Stimulated activated CD4-positive, alpha-beta T cell treated with anti-CD3 and anti-CD28 coated beads, TNF-alpha, amount 100 ng/mL, for 48 hours (primary cell): Measurements from ENCODE around the gene CTNNBL1.

Source experiments
- DNase-seq, 3 donors: peaks; one replicate each; pipeline ENCODE4 v3.0.0-alpha.2; 2020; ENCODE audit warnings: low read depth in 3 of 3

CTNNBL1 gene

DNA sequence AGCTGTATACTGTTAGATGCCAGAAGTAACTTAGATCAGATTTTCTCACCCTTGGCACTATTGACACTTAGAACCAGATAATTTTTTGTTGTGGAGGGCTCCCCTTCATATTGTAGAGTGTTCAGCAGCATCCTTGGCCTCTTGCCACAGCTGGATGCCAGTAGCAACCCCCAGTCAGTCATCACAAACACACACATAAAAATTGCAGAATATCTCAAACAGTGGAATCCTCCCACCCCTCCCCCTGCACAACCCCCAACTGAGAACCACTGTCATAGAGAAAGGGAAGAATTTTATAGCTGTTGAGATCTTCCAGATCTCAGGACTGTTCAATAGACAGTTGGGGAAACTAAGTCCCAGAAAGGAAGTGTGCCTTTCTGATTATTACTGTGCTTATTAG, 127.9 kb downstream of the CTNNBL1 start:
- DNase-seq, result no peak

GRCh38 chr20:37822141-37822601, 128.3 kb downstream of the CTNNBL1 start:
- DNase-seq, result no peak

GRCh38 chr20:37823296-37823980, 129.6 kb downstream of the CTNNBL1 start:
- no peak for DNase-seq

GRCh38 chr20:37827605-37828004, 133.8 kb downstream of the CTNNBL1 start:
- no peak for DNase-seq

GRCh38 chr20:37828684-37829083, 134.9 kb downstream of the CTNNBL1 start:
- no peak for DNase-seq

GRCh38 chr20:37829128-37829527, 135.3 kb downstream of the CTNNBL1 start:
- no peak for DNase-seq

DNA sequence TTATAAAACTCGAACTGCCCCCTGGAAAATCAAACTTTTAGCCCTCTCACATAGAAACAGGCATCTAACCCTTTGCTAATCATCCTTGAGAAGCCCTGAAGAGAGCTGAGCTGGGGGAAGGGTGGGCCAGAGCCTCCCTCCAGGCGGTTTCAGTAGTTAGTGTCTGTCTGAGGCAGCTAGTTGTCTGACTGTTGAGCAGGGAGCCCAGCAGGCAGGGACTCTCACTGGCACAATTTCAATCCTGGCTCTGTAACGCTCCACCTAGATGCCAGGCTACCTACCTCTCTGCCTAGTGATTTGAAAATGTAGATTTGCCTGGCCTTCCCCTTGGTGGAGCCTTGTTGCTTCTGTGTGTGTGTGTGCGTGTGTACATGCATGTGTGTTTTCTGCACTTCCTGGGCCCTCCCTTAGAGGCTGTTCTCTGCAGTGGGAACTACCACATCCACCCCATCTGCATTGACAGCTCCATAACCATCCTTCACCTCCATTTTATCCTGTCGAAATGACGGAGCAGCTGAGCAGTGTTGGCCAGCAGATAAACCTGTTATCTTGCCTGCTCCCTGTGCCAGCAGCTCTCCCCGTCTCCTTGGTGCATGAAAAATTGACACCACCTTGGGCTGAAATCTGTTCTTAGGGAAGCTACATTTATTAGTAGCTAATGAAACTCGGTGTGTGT, 139.5 kb downstream of the CTNNBL1 start:
- no peak for DNase-seq

- DNase-seq, result no peak
Observed at GRCh38 chr20:37836926-37837325, 143.1 kb downstream of the CTNNBL1 start.

DNA sequence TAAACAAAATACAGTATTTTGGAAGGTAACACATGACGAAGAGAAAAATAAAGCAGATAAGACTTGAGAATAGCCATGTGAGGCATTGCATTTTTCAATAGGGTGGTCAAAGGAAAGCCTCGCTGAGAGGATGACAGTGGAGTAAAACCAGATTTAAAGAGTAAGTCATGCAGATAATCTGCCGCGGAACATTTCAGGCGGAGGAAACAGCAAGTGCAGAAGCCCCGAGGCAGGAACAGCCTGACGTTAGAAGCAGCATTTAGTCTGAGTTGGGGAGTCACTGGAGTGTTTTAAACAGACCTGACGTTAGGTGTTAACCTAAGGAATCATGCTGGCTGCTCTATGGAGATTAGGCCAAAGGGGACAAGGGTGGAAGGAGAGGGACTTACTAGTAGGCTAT, 144.1 kb downstream of the CTNNBL1 start:
- no peak for DNase-seq

DNA sequence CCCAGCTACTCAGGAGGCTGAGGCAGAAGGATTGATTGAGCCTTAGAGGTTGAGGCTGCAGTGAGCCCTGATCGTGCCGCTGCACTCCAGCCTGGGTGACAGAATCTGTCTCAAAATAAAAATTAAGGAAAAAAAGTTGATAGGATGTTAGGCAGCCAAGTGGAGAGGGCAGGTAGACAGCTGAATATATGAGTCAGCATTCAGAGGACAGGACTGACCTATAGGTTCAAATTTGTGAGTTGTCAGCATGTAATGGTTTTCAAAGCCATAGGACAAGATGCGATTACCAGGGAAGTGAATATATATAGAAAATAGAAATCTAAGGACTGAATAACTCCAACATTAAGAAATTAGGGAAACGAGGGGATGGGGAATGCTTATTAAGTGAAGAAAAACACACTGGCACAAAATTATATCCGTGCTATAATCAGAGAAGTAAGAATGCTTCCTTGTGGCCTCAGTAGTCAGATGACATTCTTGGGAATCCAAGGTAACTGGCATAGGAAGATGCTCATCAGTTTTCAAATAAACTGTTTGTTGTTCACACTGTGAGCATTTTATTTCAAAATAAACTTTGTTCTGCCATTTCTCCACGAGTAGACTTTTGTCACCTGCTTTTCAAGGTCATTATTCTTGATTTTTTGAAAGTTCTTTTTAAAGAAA, 145.1 kb downstream of the CTNNBL1 start:
- no peak for DNase-seq

GRCh38 chr20:37839432-37839827, 145.6 kb downstream of the CTNNBL1 start:
- DNase-seq, result no peak

- DNase-seq, result no peak
Observed at GRCh38 chr20:37839955-37840354, 146.1 kb downstream of the CTNNBL1 start.

DNA sequence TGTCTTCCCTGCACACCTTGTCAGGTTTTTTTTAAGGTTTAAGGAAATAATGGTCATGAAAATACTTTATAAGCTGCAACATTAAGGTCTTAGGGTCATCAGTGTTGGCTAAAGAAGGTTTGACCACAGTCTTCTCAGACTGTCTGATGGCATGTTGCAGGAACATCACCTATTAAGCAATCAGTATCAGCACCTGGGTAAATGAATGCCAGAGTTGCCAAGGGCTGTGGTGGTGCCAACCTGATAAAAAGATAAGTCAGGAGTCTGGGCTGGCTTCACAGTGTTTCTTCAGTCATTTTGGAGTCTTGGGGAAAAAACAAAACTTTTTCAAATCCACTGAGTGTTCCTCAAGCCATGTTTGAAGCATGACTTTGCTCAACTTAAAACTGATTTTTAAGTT, 147.6 kb downstream of the CTNNBL1 start:
- DNase-seq, result no peak

GRCh38 chr20:37841971-37842370, 148.1 kb downstream of the CTNNBL1 start:
- no peak for DNase-seq

DNA sequence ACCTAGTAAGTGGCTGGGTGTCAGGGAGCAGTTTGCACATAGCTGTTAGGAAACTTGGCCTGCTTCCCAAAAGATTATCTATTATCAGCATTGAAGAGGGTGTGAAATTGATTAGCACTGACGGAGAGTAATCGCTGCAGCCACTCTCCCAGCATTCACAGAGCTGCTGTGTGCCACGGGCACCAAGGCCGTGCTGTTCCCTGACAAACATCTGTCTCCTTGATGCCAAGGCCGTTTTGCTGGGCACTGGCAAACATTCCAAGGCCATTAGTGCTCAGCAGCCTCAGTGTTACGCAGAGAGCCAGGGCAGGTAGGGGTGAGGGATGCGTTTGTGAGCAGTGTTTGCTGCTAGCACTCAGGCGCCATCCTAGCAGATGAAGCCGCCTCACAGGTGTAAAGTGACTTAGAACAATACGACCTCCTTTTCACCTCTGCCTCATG, 151.4 kb downstream of the CTNNBL1 start:
- DNase-seq, result no peak

DNA sequence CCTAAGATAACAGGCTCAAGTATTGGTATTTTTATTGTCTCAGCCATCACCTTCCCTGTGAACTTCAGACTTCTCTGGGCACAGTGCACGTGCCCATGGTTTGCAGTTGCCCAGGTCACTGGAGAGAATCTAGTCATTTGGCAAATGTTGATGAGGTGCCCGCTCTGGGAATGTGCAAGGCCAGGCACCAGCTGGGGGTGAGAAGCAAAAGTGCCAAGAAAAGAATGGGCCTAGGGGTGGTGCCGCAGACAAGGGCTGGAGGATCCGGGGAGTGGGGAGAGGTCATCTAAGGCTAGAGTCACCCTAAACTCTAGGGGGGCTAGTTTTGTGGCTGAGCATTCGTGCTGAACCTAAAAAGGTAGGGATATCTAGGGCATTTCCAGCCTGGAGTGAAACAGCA, 152.0 kb downstream of the CTNNBL1 start:
- no peak for DNase-seq

GRCh38 chr20:37846573-37846972, 152.7 kb downstream of the CTNNBL1 start:
- DNase-seq, result no peak

- no peak for DNase-seq
Observed at GRCh38 chr20:37848706-37849105, 154.9 kb downstream of the CTNNBL1 start.

GRCh38 chr20:37849156-37849555, 155.3 kb downstream of the CTNNBL1 start:
- DNase-seq, result no peak

- no peak for DNase-seq
Observed at GRCh38 chr20:37849566-37849965, 155.7 kb downstream of the CTNNBL1 start.

GRCh38 chr20:37850036-37850592, 156.3 kb downstream of the CTNNBL1 start:
- DNase-seq, result no peak

DNA sequence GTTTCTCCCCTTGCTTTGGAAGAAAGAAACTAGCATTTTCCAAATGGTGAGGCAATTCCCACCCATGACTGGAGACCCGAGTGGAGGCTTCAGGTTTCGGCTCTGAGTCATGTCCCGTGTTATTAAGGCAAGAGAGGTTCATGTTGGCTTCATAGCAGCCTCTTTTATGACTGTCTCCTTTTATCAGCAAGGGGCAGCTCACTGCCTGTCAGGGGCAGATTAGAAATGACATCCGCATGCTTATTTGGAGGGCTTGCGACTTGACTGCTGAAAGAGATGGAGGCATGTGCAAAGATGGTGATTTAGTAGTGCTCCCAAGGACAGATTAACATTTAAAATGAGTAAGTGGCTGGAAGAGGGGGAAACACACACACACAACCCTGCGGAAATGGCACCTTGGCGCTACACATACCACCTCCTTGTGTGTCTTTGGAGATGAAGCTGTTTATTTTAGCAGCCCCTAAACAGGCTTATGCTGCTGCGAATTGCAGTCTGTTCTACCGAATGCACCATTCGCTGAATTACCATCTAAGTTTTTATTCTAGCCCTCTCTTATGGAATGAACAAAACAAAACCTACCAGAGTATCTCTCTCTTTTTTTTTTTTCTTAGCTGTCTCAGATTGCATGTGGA, 157.0 kb downstream of the CTNNBL1 start:
- DNase-seq, result no peak
